ENCODE results near the gene FIGNL2. TPM values are rescaled to one million over a fixed set of nuclear protein-coding genes. Genes with fewer than 3 reads are reported as not detected.

FIGNL2 gene
- total and polyA plus RNA-seq, 2 experiments from 2014 or later: 1.1 to 5.2 TPM

GRCh38 chr12:51893786-51894185 is 45.3 kb upstream of the FIGNL2 start (continued):
- no peak for TF ChIP-seq ZNF462 (CRISPR knock-in tag; IDR thresholded peaks at IDR 0.05)
- TF ChIP-seq CTCF (conservative IDR thresholded peaks at IDR 0.05; ENCODE audit: low read depth in 2 of 2): no peak
- TF ChIP-seq STAT1 (IDR thresholded peaks at IDR 0.05; ENCODE audit: unreplicated experiment): no peak
- no peak for TF ChIP-seq NANOG (IDR thresholded peaks at IDR 0.05; ENCODE audit: borderline replicate concordance)
- no peak for TF ChIP-seq POLR2AphosphoS5 (IDR thresholded peaks at IDR 0.05; ENCODE audit: low read depth)
- TF ChIP-seq CREB1 (CRISPR knock-in tag; IDR thresholded peaks at IDR 0.05; ENCODE audit: low read depth): no peak
- no peak for TF ChIP-seq ZNF114 (CRISPR knock-in tag; IDR thresholded peaks at IDR 0.05)

- H3K4me3 Mint-ChIP-seq: no peak overlapping the region
- no peaks in the 10 kb centered on the region for H3K79me2 ChIP-seq (replicated peaks; ENCODE audit: insufficient read depth)
- DNase-seq (ENCODE audit: low spot score): no peak
- no peaks in the 10 kb centered on the region for H3K36me3 ChIP-seq (ENCODE audit: insufficient read depth)
- H3K27me3 Mint-ChIP-seq (ENCODE audit: insufficient read depth, low read depth, poor library complexity): peaks cover 27% of the 10 kb centered on the region
- H3K9me2 ChIP-seq (ENCODE audit: insufficient read depth): no peaks in the 10 kb centered on the region
- TF ChIP-seq, protein P1, sequence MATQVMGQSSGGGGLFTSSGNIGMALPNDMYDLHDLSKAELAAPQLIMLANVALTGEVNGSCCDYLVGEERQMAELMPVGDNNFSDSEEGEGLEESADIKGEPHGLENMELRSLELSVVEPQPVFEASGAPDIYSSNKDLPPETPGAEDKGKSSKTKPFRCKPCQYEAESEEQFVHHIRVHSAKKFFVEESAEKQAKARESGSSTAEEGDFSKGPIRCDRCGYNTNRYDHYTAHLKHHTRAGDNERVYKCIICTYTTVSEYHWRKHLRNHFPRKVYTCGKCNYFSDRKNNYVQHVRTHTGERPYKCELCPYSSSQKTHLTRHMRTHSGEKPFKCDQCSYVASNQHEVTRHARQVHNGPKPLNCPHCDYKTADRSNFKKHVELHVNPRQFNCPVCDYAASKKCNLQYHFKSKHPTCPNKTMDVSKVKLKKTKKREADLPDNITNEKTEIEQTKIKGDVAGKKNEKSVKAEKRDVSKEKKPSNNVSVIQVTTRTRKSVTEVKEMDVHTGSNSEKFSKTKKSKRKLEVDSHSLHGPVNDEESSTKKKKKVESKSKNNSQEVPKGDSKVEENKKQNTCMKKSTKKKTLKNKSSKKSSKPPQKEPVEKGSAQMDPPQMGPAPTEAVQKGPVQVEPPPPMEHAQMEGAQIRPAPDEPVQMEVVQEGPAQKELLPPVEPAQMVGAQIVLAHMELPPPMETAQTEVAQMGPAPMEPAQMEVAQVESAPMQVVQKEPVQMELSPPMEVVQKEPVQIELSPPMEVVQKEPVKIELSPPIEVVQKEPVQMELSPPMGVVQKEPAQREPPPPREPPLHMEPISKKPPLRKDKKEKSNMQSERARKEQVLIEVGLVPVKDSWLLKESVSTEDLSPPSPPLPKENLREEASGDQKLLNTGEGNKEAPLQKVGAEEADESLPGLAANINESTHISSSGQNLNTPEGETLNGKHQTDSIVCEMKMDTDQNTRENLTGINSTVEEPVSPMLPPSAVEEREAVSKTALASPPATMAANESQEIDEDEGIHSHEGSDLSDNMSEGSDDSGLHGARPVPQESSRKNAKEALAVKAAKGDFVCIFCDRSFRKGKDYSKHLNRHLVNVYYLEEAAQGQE (IDR thresholded peaks at IDR 0.05; ENCODE audit: unreplicated experiment): no peak
- TF ChIP-seq ZNF331 (CRISPR knock-in tag; IDR thresholded peaks at IDR 0.05; ENCODE audit: low read depth) (no peak), STAT1 (IDR thresholded peaks at IDR 0.05; ENCODE audit: unreplicated experiment) (no peak), CTCF (conservative IDR thresholded peaks at IDR 0.05; ENCODE audit: low read depth in 2 of 2) (peak in 1 of 2 experiments; percentile 64; a peak in 3 of 4 replicates)
- no peak overlapping the region for H2AFZ ChIP-seq
- no peak overlapping the region for H3K4me2 ChIP-seq
- no peaks in the 10 kb centered on the region for H4K20me1 ChIP-seq (replicated peaks; ENCODE audit: insufficient read depth)
- H3K4me3 ChIP-seq: no peak overlapping the region
- peaks cover 3% of the 10 kb centered on the region; the same call in 1 of the 2 replicates for H3F3A ChIP-seq (replicated peaks; ENCODE audit: low read depth)
- no peak overlapping the region for H3K27ac ChIP-seq (ENCODE audit: low read depth)
- H3K9me3 Mint-ChIP-seq: no peaks in the 10 kb centered on the region
- H3K27ac Mint-ChIP-seq: no peak overlapping the region
- H3K27me3 ChIP-seq (ENCODE audit: insufficient read depth): peaks cover 12% of the 10 kb centered on the region; the same call in 1 of the 2 replicates
- peaks cover 15% of the 10 kb centered on the region; the same call in 2 of the 3 replicates for H3K4me1 Mint-ChIP-seq
- H3K36me3 Mint-ChIP-seq (ENCODE audit: low read depth): no peaks in the 10 kb centered on the region
- peaks cover 12% of the 10 kb centered on the region for H3K4me1 ChIP-seq (ENCODE audit: insufficient read depth)
- ATAC-seq: no peak
These were observed 43.3 kb upstream of the FIGNL2 start for GRCh38 chr12:51891843-51892242.
